GM18508 (cell line): Measurements from ENCODE around the gene NTF3.

Experiments
- ATAC-seq: cut with Tn5 transposase; IDR thresholded peaks from one replicate; pipeline ENCODE4 v1.9.1; 2021; ENCODE audit warnings: moderate number of reproducible peaks; ENCODE audit not compliant: insufficient read depth, unreplicated experiment

The NTF3 gene

GRCh38 chr12:5456030-5456429 is 24.1 kb downstream of the NTF3 start:
- ATAC-seq = no peak

GRCh38 chr12:5456906-5457305 is 25.0 kb downstream of the NTF3 start:
- ATAC-seq = no peak

GRCh38 chr12:5458229-5459050 is 26.5 kb downstream of the NTF3 start:
- ATAC-seq = no peak

DNA sequence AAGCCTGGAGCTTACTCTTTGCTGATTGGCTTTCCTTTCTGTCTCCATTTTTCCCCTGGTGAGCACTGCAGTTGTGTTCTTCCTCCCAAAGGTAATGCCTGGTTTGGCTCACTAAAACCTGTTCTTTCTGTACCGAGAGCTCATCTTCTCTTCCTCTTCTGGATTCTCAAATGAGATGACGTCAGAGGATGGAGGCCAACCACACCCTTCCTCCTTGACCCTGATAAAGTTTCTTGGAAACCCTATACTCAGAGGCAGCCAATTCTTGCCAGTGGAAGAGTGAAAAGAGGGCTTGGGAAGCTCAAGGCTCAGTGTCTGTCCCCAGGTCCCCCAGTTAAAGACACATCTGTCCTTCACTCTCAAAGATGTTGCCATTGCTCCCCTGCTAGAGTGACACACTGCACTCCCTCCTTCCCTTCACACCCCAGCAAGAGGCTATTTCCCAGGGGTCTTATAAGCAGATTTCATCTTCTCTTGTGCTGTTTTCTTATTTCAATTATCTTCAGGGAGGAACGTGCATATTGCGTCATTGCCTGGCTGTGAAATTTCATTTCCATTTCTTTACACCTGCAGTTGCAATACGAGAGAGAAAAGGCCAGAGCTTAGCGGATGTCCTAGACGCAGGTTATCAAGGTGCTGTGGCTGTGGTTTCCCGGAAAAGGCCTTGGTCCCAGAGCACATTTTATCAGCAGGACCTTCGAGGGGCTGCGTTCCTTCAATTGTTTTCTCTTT is 27.3 kb downstream of the NTF3 start:
- no peak for ATAC-seq

DNA sequence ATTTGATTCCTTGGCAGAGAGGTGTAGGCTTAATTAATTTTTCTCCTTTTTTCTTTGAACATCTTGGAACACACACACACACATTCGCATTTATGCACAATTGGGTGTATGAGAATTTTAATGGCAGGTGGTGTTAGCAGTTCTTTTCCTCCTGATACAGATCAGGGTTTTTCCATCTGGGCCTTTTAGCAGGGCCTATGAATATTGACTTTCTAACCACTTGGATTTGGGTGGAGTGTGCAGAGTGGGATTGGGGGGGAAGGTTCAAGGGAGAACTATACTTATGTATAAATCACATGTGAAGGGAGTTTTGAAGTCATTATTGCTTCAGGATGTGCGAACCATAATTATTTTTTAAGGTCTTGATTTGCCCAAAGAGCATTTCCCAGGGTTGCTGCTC is 28.9 kb downstream of the NTF3 start:
- no peak for ATAC-seq

- no peak for ATAC-seq
Measured at GRCh38 chr12:5461966-5462365, 30.1 kb downstream of the NTF3 start.

GRCh38 chr12:5464096-5464495 is 32.2 kb downstream of the NTF3 start:
- ATAC-seq = no peak

DNA sequence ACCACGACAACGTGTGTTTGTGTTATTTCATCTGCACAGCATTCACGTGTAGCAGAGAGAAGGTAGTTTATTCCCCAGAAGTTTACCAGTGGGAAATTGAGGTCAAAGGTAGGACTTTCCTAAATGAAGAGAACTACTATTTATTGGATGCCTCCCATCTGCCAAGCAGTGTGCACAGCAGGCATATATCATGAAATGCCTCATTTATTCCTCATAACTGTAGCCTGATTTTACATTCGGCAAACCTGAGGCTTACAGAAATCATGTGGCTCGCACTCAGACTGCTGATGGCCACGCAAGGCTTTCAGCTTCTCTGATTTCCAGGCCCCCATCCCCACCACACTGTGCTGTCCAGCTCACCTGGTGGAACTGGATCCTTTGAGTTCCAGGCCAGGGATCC is 33.5 kb downstream of the NTF3 start:
- no peak for ATAC-seq

DNA sequence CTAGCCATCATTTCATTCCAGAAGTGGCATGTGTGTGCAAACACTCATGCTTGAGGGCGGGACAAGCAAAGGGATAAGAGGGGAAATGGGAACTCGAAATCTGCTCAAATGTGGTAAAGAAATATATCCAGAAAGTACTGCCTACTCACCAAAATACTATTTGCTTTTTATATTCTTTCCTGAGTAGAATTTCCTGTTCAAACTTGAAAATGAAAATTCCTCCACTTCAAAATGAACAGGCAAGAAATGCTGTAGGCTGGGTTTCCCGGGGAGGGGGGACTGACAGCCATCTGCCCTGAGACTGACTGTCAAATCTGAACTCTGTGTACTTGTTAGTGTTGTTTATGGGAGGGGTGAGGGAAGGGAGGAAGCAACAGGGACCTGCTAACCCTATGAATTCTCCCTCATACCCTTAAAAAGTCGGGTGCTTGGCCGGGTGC is 34.6 kb downstream of the NTF3 start:
- ATAC-seq = no peak

DNA sequence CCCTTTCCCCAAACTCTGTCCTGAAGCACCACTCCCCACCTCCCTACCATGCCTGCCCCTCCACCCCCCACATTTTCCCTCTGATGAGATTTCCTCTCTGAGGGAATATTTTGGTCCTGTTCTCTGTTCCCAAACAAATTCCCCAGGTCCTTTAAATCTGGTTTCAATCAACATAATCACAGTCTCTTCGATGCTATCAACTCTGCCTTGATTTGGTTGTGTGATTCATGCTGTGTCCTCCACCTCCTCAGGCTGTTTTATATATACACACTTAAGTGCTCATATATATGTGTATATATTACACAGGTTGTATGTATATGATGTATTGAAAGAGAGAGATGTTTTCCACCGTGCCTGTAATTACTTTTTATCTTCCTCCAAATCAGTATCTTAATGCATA is 36.0 kb downstream of the NTF3 start:
- no peak for ATAC-seq

- no peak for ATAC-seq
Measured at GRCh38 chr12:5470221-5470620, 38.3 kb downstream of the NTF3 start.

DNA sequence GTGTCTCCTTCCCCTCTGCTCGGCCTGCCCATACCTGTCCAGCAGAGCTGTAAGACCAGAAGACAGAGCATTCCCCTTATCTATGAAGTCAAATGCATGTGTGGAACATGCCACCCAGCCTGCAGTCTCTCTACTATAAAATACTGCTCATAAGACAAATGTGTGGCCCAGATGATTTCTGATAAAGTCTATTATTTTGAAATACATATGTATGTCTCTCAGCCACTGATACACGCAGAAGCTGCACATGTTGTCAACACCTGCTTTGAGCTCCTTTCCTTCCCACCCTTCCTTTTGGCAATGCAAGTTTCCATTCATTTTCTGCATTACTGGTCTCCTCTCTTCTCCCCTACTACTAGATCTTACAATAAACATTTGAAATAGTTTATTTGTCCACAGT is 38.8 kb downstream of the NTF3 start:
- no peak for ATAC-seq

DNA sequence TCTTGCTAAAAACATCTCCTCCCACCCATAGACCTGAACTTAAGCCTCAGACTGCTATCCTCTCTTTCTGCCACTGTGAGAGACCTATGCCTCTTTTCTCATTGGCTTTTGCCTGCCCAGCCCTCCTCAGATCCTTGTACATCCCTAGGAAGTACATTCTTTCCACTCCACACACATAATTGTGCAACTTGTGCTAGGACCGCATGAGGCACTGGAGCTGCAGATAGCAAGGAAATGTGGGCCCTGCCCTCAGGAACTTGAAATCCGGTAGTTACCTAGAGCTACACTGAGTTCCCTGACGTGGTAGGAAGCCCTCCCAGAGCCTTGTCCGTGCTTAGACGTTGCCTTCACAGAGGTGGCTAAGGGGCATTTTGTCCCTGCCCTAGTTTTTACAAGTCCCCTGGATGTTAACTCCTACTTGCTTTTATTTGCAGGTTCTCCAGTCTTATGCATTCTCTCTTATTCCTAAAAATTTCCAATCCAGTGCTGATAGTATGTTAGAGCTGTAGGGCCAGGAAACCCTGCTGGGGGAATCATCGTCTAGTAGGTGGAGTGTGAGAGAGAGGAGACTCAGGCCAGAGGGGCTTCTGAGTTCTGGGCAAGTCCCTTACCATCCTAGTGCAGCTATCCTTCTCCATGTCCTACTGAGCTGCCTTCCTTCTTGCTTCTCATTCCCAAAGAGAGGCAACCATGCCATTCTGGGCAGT is 41.3 kb downstream of the NTF3 start:
- ATAC-seq = no peak

- ATAC-seq = no peak
Measured at GRCh38 chr12:5473783-5474116, 41.8 kb downstream of the NTF3 start.

DNA sequence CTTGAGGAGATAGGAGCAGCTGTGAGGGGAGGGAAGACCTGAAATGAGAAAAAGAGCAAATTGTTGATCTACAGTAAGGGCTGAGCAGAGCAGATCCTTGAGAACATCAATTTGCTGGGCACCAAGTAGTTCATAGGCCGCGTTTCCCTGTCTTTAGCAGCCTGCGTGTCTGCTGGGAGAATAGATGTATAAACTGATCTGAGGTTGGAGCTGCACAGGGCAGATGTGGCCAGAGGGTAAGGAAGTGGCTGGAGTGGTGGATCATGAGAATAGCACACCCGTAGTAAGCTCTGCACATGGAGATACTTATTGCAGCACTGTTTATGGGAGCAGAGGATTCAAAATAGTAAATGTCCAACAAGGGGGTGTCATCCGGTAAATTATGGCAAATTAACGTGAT is 44.4 kb downstream of the NTF3 start:
- no peak for ATAC-seq

DNA sequence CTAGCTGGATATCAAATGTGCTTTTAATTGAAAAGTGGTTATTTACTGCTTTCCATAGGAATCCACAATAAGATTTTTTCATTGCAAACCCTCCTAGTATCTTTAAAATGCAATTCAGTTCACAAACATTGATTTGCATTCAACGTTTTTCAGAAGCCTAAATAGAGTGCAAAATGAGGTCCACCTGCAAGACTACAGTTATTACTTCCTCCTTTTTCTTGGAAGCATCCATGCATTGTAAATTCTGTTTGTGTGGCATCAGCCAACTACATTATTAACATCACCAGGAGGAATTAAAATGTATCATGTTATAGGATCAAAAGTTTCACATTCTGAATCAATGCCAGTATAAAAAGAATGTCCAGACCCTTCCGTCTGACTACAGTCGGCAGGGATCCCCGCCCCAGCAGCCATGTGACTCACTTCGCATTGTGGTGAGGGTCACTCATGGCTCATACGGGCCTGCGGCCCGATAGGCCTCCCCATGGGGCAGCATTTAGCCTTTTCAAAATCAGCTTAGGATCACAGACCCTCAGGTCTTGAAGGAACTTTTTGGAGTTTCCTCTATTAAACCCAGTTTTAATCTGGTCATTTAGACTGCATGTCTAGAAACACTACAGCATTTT is 46.3 kb downstream of the NTF3 start:
- no peak for ATAC-seq

GRCh38 chr12:5479761-5480160 is 47.9 kb downstream of the NTF3 start:
- no peak for ATAC-seq

DNA sequence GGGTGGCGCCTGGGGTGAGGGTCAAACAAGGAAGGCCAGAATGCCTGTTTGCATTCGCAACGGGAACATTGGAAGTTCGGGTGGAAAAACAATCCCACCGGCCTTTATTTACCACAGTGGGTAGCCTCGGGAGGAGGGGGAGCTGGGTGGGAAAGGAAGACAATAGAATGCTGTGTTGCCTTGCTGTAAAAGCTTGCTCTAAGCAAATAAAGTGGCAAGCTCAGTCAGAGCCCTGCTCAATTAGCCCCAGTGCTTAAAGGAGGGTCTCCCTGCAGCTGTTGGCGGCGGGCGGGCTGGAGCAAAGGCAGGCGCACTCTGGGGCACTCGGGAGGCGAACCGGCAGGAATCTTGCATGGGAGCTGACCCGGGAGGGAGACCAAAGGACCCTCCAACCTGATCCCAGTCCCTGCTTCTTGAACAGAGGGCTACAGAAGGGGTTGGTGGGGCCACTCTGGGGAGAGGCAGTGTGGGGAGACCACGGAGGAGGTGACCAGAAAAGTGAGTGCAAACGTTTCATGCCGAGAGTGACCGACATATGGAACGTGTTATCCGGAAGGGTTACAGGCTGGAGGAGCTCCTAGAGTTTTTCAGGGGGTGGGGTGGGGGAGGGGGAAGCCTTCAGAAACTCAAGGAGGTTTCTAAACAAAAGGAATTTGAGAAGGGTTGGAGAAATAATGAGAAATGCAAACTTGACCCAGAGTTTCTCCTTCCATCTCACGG is 48.5 kb downstream of the NTF3 start:
- no peak for ATAC-seq

GRCh38 chr12:5480938-5481303 is 49.0 kb downstream of the NTF3 start:
- ATAC-seq = no peak

GRCh38 chr12:5481645-5482044 is 49.7 kb downstream of the NTF3 start:
- no peak for ATAC-seq
